ENCODE measurements around the gene PDCL2.

The PDCL2 gene

GRCh38 chr4:55534306-55534705 is 57.7 kb downstream of the PDCL2 start:
- DNase-seq: no peak

- DNase-seq: no peak
Observed at GRCh38 chr4:55530691-55531090, 61.4 kb downstream of the PDCL2 start.

GRCh38 chr4:55530167-55530566 is 61.9 kb downstream of the PDCL2 start:
- DNase-seq: no peak

- no peak for DNase-seq
Observed at GRCh38 chr4:55528491-55528890, 63.6 kb downstream of the PDCL2 start.

- DNase-seq: no peak
Observed at GRCh38 chr4:55524844-55525571, 67.0 kb downstream of the PDCL2 start.

GRCh38 chr4:55518442-55518841 is 73.6 kb downstream of the PDCL2 start:
- DNase-seq: no peak

- no peak for DNase-seq
Observed at GRCh38 chr4:55517526-55518229, 74.4 kb downstream of the PDCL2 start.

GRCh38 chr4:55512922-55513571 is 79.0 kb downstream of the PDCL2 start:
- no peak for DNase-seq

GRCh38 chr4:55512077-55512476 is 80.0 kb downstream of the PDCL2 start:
- DNase-seq: no peak

GRCh38 chr4:55510685-55511084 is 81.4 kb downstream of the PDCL2 start:
- DNase-seq: no peak

- DNase-seq: no peak
Observed at GRCh38 chr4:55509266-55509665, 82.8 kb downstream of the PDCL2 start.

GRCh38 chr4:55507612-55508011 is 84.4 kb downstream of the PDCL2 start:
- no peak for DNase-seq

Measured in stimulated activated CD4-positive, alpha-beta T cell treated with anti-CD3 and anti-CD28 coated beads, Interleukin-4, amount 100 ng/mL, for 1 hour (primary cell).